ENCODE data around the gene MFN2.

Gene MFN2

GRCh38 chr1:12053752-12054548, 73.7 kb downstream of the MFN2 start:
- Histone ChIP-seq H3K9ac (ENCODE audit: insufficient read length, low read depth) (no peak overlapping the region), H3K36me3 (ENCODE audit: insufficient read depth, insufficient read length, low read length) (no peaks in the 10 kb centered on the region), H3K9me3 (ENCODE audit: insufficient read depth, low read length) (no peaks in the 10 kb centered on the region; the same call in 1 of the 2 replicates), H3K27me3 (ENCODE audit: insufficient read depth, insufficient read length) (no peaks in the 10 kb centered on the region), H3K4me1 (ENCODE audit: insufficient read depth, insufficient read length) (peaks cover 8% of the 10 kb centered on the region), H3K4me3 (ENCODE audit: insufficient read length, low read depth) (no peak overlapping the region)
- no peak for DNase-seq (ENCODE audit: low read depth, low spot score)
- TF ChIP-seq ZNF274 (IDR thresholded peaks at IDR 0.05; ENCODE audit: low read depth, low read length) (no peak), SUZ12 (IDR thresholded peaks at IDR 0.05; ENCODE audit: extremely low read depth, insufficient read depth, insufficient read length) (no peak), YY1 (IDR thresholded peaks at IDR 0.05; ENCODE audit: insufficient read depth, insufficient read length) (no peak)

- TF ChIP-seq SUZ12 (IDR thresholded peaks at IDR 0.05; ENCODE audit: extremely low read depth, insufficient read depth, insufficient read length), result no peak
- no peak for TF ChIP-seq ZNF274 (IDR thresholded peaks at IDR 0.05; ENCODE audit: low read depth, low read length)
- no peak for TF ChIP-seq YY1 (IDR thresholded peaks at IDR 0.05; ENCODE audit: insufficient read depth, insufficient read length)
- Histone ChIP-seq H3K36me3 (ENCODE audit: insufficient read depth, insufficient read length, low read length) (no peaks in the 10 kb centered on the region), H3K9me3 (ENCODE audit: insufficient read depth, low read length) (no peaks in the 10 kb centered on the region; the same call in 1 of the 2 replicates), H3K4me1 (ENCODE audit: insufficient read depth, insufficient read length) (peaks cover 6% of the 10 kb centered on the region), H3K9ac (ENCODE audit: insufficient read length, low read depth) (no peak overlapping the region), H3K27me3 (ENCODE audit: insufficient read depth, insufficient read length) (no peaks in the 10 kb centered on the region), H3K4me3 (ENCODE audit: insufficient read length, low read depth) (no peak overlapping the region)
- no peak for DNase-seq (ENCODE audit: low read depth, low spot score)
These were observed 75.0 kb downstream of the MFN2 start for GRCh38 chr1:12055259-12055658.

GRCh38 chr1:12056331-12056841, 76.1 kb downstream of the MFN2 start:
- DNase-seq (ENCODE audit: low read depth, low spot score), result no peak
- TF ChIP-seq SUZ12 (IDR thresholded peaks at IDR 0.05; ENCODE audit: extremely low read depth, insufficient read depth, insufficient read length), result no peak
- no peak for TF ChIP-seq ZNF274 (IDR thresholded peaks at IDR 0.05; ENCODE audit: low read depth, low read length)
- TF ChIP-seq YY1 (IDR thresholded peaks at IDR 0.05; ENCODE audit: insufficient read depth, insufficient read length), result no peak
- Histone ChIP-seq H3K9ac (ENCODE audit: insufficient read length, low read depth) (no peak overlapping the region), H3K4me1 (ENCODE audit: insufficient read depth, insufficient read length) (peaks cover 6% of the 10 kb centered on the region), H3K9me3 (ENCODE audit: insufficient read depth, low read length) (no peaks in the 10 kb centered on the region), H3K36me3 (ENCODE audit: insufficient read depth, insufficient read length, low read length) (no peaks in the 10 kb centered on the region), H3K27me3 (ENCODE audit: insufficient read depth, insufficient read length) (no peaks in the 10 kb centered on the region), H3K4me3 (ENCODE audit: insufficient read length, low read depth) (no peak overlapping the region)

GRCh38 chr1:12057382-12057781, 77.1 kb downstream of the MFN2 start:
- TF ChIP-seq SUZ12 (IDR thresholded peaks at IDR 0.05; ENCODE audit: extremely low read depth, insufficient read depth, insufficient read length) (no peak), YY1 (IDR thresholded peaks at IDR 0.05; ENCODE audit: insufficient read depth, insufficient read length) (no peak), ZNF274 (IDR thresholded peaks at IDR 0.05; ENCODE audit: low read depth, low read length) (no peak)
- H3K9ac ChIP-seq (ENCODE audit: insufficient read length, low read depth), result no peak overlapping the region
- H3K27me3 ChIP-seq (ENCODE audit: insufficient read depth, insufficient read length), result peaks cover 6% of the 10 kb centered on the region
- no peaks in the 10 kb centered on the region for H3K36me3 ChIP-seq (ENCODE audit: insufficient read depth, insufficient read length, low read length)
- H3K4me3 ChIP-seq (ENCODE audit: insufficient read length, low read depth), result no peak overlapping the region
- no peaks in the 10 kb centered on the region for H3K9me3 ChIP-seq (ENCODE audit: insufficient read depth, low read length)
- DNase-seq (ENCODE audit: low read depth, low spot score), result no peak
- peaks cover 4% of the 10 kb centered on the region for H3K4me1 ChIP-seq (ENCODE audit: insufficient read depth, insufficient read length)

- no peak overlapping the region for H3K4me3 ChIP-seq (ENCODE audit: insufficient read length, low read depth)
- H3K36me3 ChIP-seq (ENCODE audit: insufficient read depth, insufficient read length, low read length), result no peaks in the 10 kb centered on the region
- no peak for DNase-seq (ENCODE audit: low read depth, low spot score)
- peaks cover 11% of the 10 kb centered on the region for H3K27me3 ChIP-seq (ENCODE audit: insufficient read depth, insufficient read length)
- H3K9me3 ChIP-seq (ENCODE audit: insufficient read depth, low read length), result no peaks in the 10 kb centered on the region
- TF ChIP-seq ZNF274 (IDR thresholded peaks at IDR 0.05; ENCODE audit: low read depth, low read length) (no peak), YY1 (IDR thresholded peaks at IDR 0.05; ENCODE audit: insufficient read depth, insufficient read length) (no peak), SUZ12 (IDR thresholded peaks at IDR 0.05; ENCODE audit: extremely low read depth, insufficient read depth, insufficient read length) (no peak)
- peaks cover 7% of the 10 kb centered on the region for H3K4me1 ChIP-seq (ENCODE audit: insufficient read depth, insufficient read length)
- no peak overlapping the region for H3K9ac ChIP-seq (ENCODE audit: insufficient read length, low read depth)
These were observed 77.9 kb downstream of the MFN2 start for GRCh38 chr1:12057940-12058687.

- Histone ChIP-seq H3K9ac (ENCODE audit: insufficient read length, low read depth) (no peak overlapping the region), H3K36me3 (ENCODE audit: insufficient read depth, insufficient read length, low read length) (no peaks in the 10 kb centered on the region), H3K4me1 (ENCODE audit: insufficient read depth, insufficient read length) (peaks cover 8% of the 10 kb centered on the region), H3K9me3 (ENCODE audit: insufficient read depth, low read length) (no peaks in the 10 kb centered on the region), H3K27me3 (ENCODE audit: insufficient read depth, insufficient read length) (peaks cover 12% of the 10 kb centered on the region), H3K4me3 (ENCODE audit: insufficient read length, low read depth) (no peak overlapping the region)
- DNase-seq (ENCODE audit: low read depth, low spot score), result no peak
- TF ChIP-seq ZNF274 (IDR thresholded peaks at IDR 0.05; ENCODE audit: low read depth, low read length), result no peak
- TF ChIP-seq YY1 (IDR thresholded peaks at IDR 0.05; ENCODE audit: insufficient read depth, insufficient read length), result no peak
- TF ChIP-seq SUZ12 (IDR thresholded peaks at IDR 0.05; ENCODE audit: extremely low read depth, insufficient read depth, insufficient read length), result no peak
These were observed 79.0 kb downstream of the MFN2 start for GRCh38 chr1:12059226-12059625.

Data from NT2/D1 (cell line).